GM23338 (cell line): ENCODE data around the gene FOXN1.

ENCODE experiments used
- CREB1 ChIP-seq: fragments of 250-450 bp; sonication (Bioruptor Pico); IDR thresholded peaks from 2 replicates; pipeline ENCODE4 v1.5.0; 2020; ENCODE audit warnings: low read depth, mild to moderate bottlenecking, moderate library complexity
- EZH2 ChIP-seq: fragments of 200-600 bp; sonication (generic); IDR thresholded peaks from one replicate; pipeline ENCODE4 v1.8.0; 2017; ENCODE audit warnings: antibody characterized with exemption, mild to moderate bottlenecking, low read depth; ENCODE audit not compliant: unreplicated experiment
- EZH2phosphoT487 ChIP-seq: fragments of 200-600 bp; sonication (generic); IDR thresholded peaks from one replicate; pipeline ENCODE4 v1.8.1; 2018; ENCODE audit warnings: antibody characterized with exemption; ENCODE audit not compliant: unreplicated experiment
- JUNB ChIP-seq: IDR thresholded peaks from one replicate; pipeline ENCODE4 v1.6.1; 2016; ENCODE audit warnings: antibody characterized with exemption; ENCODE audit not compliant: unreplicated experiment
- NANOG ChIP-seq: IDR thresholded peaks from 2 replicates; pipeline ENCODE4 v1.6.1; 2016; ENCODE audit warnings: antibody characterized with exemption, borderline replicate concordance
- POLR2AphosphoS5 ChIP-seq: IDR thresholded peaks from 2 replicates; pipeline ENCODE4 v1.6.1; 2016; ENCODE audit warnings: antibody characterized with exemption, low read depth
- REST ChIP-seq: IDR thresholded peaks from one replicate; pipeline ENCODE4 v1.6.1; 2018; ENCODE audit warnings: antibody characterized with exemption; ENCODE audit not compliant: unreplicated experiment
- STAT1 ChIP-seq: IDR thresholded peaks from one replicate; pipeline ENCODE4 v1.6.1; 2016; ENCODE audit warnings: antibody characterized with exemption; ENCODE audit not compliant: unreplicated experiment
- ZNF331 ChIP-seq: fragments of 250-450 bp; sonication (Bioruptor Pico); IDR thresholded peaks from 2 replicates; pipeline ENCODE4 v1.5.0; 2020; ENCODE audit warnings: low read depth, mild to moderate bottlenecking, moderate library complexity
- TF ChIP-seq, protein P1 (sequence below), 2 experiments: fragments of 200-600 bp in 1 of 2; sonication (generic) in 1 of 2; conservative IDR thresholded peaks; 2 replicates each; pipeline versions ENCODE4 v1.5.1 to v1.6.1; 2016 to 2017; ENCODE audit warnings: antibody characterized with exemption in 2 of 2, low read depth in 2 of 2, mild to moderate bottlenecking in 2 of 2, moderate library complexity in 1 of 2

- TF ChIP-seq JUNB (no peak), STAT1 (no peak), EZH2 (no peak), POLR2AphosphoS5 (no peak), REST (no peak), EZH2phosphoT487 (no peak), ZNF331 (CRISPR knock-in tag) (no peak), NANOG (no peak), CREB1 (CRISPR knock-in tag) (no peak)
- TF ChIP-seq, protein P1, sequence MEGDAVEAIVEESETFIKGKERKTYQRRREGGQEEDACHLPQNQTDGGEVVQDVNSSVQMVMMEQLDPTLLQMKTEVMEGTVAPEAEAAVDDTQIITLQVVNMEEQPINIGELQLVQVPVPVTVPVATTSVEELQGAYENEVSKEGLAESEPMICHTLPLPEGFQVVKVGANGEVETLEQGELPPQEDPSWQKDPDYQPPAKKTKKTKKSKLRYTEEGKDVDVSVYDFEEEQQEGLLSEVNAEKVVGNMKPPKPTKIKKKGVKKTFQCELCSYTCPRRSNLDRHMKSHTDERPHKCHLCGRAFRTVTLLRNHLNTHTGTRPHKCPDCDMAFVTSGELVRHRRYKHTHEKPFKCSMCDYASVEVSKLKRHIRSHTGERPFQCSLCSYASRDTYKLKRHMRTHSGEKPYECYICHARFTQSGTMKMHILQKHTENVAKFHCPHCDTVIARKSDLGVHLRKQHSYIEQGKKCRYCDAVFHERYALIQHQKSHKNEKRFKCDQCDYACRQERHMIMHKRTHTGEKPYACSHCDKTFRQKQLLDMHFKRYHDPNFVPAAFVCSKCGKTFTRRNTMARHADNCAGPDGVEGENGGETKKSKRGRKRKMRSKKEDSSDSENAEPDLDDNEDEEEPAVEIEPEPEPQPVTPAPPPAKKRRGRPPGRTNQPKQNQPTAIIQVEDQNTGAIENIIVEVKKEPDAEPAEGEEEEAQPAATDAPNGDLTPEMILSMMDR (conservative IDR thresholded peaks at IDR 0.05; ENCODE audit: low read depth in 2 of 2), result no peak
Measured at GRCh38 chr17:28460901-28461300, 45.2 kb upstream of the FOXN1 start.
